Endothelial cell (in vitro differentiated cells): ENCODE data around the gene PLXNB3. TPM values are rescaled to one million over a fixed set of nuclear protein-coding genes. Genes with fewer than 3 reads are reported as not detected.

Experiments used
- DNase-seq: peaks from one replicate; pipeline ENCODE4 v3.0.0; 2021; ENCODE audit warnings: low spot score
- H3K27ac Mint-ChIP-seq: one replicate; pipeline ENCODE4 v1.8.0; 2021; ENCODE audit warnings: mixed read lengths, inconsistent platforms; ENCODE audit not compliant: unreplicated experiment
- H3K27me3 Mint-ChIP-seq: one replicate; pipeline ENCODE4 v1.8.0; 2021; ENCODE audit warnings: mild to moderate bottlenecking, moderate library complexity, mixed read lengths, inconsistent platforms; ENCODE audit not compliant: unreplicated experiment
- H3K36me3 Mint-ChIP-seq: one replicate; pipeline ENCODE4 v1.8.0; 2021; ENCODE audit warnings: mild to moderate bottlenecking, low read depth, mixed read lengths, inconsistent platforms; ENCODE audit not compliant: unreplicated experiment
- H3K4me1 Mint-ChIP-seq: one replicate; pipeline ENCODE4 v1.8.0; 2021; ENCODE audit warnings: mild to moderate bottlenecking, mixed read lengths, inconsistent platforms; ENCODE audit not compliant: unreplicated experiment
- H3K4me3 Mint-ChIP-seq: one replicate; pipeline ENCODE4 v1.8.0; 2021; ENCODE audit warnings: mild to moderate bottlenecking, mixed read lengths, inconsistent platforms; ENCODE audit not compliant: unreplicated experiment
- H3K9me3 Mint-ChIP-seq: one replicate; pipeline ENCODE4 v1.8.0; 2021; ENCODE audit warnings: mixed read lengths, inconsistent platforms; ENCODE audit not compliant: unreplicated experiment
- total RNA-seq: library from RNA; stranded (reverse); fragmentation: NEBNext Ultra II Directional; extraction: Animal tissue kit (Norgen Biotek cat#: 25700); gene quantifications from one replicate; pipeline ENCODE4 v1.2.1, GENCODE V29; 2021; ENCODE audit not compliant: unreplicated experiment
- TF ChIP-seq, protein P1 (sequence below): fragments of 200-600 bp; sonication (generic); IDR thresholded peaks from one replicate; pipeline ENCODE4 v1.5.0; 2021; ENCODE audit warnings: antibody characterized with exemption; ENCODE audit not compliant: unreplicated experiment

Gene PLXNB3
- total RNA-seq, 1 donor from 2014 or later = 11.2 TPM

- Mint-ChIP-seq H3K4me3 (no peak overlapping the region), H3K27ac (no peak overlapping the region), H3K9me3 (no peaks in the 10 kb centered on the region), H3K36me3 (no peaks in the 10 kb centered on the region), H3K27me3 (peaks cover 1% of the 10 kb centered on the region), H3K4me1 (no peaks in the 10 kb centered on the region)
- TF ChIP-seq, protein P1, sequence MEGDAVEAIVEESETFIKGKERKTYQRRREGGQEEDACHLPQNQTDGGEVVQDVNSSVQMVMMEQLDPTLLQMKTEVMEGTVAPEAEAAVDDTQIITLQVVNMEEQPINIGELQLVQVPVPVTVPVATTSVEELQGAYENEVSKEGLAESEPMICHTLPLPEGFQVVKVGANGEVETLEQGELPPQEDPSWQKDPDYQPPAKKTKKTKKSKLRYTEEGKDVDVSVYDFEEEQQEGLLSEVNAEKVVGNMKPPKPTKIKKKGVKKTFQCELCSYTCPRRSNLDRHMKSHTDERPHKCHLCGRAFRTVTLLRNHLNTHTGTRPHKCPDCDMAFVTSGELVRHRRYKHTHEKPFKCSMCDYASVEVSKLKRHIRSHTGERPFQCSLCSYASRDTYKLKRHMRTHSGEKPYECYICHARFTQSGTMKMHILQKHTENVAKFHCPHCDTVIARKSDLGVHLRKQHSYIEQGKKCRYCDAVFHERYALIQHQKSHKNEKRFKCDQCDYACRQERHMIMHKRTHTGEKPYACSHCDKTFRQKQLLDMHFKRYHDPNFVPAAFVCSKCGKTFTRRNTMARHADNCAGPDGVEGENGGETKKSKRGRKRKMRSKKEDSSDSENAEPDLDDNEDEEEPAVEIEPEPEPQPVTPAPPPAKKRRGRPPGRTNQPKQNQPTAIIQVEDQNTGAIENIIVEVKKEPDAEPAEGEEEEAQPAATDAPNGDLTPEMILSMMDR = no peak
- DNase-seq = no peak
These were observed 12.6 kb downstream of the PLXNB3 start for GRCh38 chrX:153776611-153777045.

- H3K27me3 Mint-ChIP-seq = no peaks in the 10 kb centered on the region
- no peak overlapping the region for H3K27ac Mint-ChIP-seq
- no peaks in the 10 kb centered on the region for H3K9me3 Mint-ChIP-seq
These were observed 13.4 kb downstream of the PLXNB3 start for GRCh38 chrX:153777261-153778090.

DNA sequence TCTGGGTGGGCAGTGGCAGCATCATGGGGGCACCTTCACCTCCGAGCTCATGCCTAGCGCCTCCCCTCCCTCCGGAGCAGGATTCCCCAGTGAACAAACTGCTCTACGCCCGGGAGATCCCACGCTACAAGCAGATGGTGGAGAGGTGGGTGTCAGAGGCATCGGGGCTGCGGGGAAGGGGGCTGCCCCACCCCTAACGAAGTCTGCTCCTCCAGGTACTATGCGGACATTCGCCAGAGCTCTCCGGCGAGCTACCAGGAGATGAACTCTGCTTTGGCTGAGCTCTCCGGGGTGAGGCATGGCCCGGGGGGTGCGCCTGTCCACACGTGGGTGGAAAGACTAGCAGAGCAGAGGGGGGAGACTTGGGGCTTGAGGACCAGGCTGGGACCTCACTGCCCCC lies 14.1 kb downstream of the PLXNB3 start:
- no peak overlapping the region for H3K4me3 Mint-ChIP-seq
- no peaks in the 10 kb centered on the region for H3K9me3 Mint-ChIP-seq
- no peaks in the 10 kb centered on the region for H3K36me3 Mint-ChIP-seq
- no peaks in the 10 kb centered on the region for H3K27me3 Mint-ChIP-seq
- TF ChIP-seq, protein P1 = no peak
- DNase-seq = no peak
- no peaks in the 10 kb centered on the region for H3K4me1 Mint-ChIP-seq
- H3K27ac Mint-ChIP-seq = no peak overlapping the region

More at GRCh38 chrX:153777261-153778090, 13.4 kb downstream of the PLXNB3 start:
- H3K4me1 Mint-ChIP-seq = no peaks in the 10 kb centered on the region
- H3K4me3 Mint-ChIP-seq = no peak overlapping the region
- no peaks in the 10 kb centered on the region for H3K36me3 Mint-ChIP-seq
- no peak for DNase-seq
- TF ChIP-seq, protein P1 = no peak

DNA sequence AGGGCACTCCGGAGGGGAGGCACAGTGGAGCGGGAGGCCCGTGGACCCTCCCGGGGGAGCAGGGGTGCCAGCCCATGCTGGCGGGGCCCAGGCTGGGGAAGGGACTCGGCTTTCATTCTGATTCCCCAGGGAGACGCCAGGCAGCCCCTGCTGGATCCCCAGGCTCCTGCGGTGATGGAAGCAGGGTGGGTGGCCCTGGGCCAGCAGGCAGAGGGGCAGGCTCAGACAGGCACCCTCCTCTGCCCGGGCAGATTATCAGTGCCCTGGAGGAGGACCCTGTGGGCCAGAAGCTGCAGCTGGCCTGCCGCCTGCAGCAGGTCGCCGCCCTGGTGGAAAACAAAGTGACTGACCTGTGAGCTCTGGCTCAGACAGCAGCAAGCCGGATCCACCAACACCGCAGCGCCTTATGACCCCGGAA lies 14.6 kb downstream of the PLXNB3 start:
- TF ChIP-seq, protein P1 = no peak
- no peaks in the 10 kb centered on the region for H3K9me3 Mint-ChIP-seq
- H3K27me3 Mint-ChIP-seq = no peaks in the 10 kb centered on the region

More for the DNA sequence above, 14.6 kb downstream of the PLXNB3 start:
- H3K27ac Mint-ChIP-seq = no peak overlapping the region
- no peak for DNase-seq
- H3K4me3 Mint-ChIP-seq = no peak overlapping the region
- H3K4me1 Mint-ChIP-seq = no peaks in the 10 kb centered on the region
- H3K36me3 Mint-ChIP-seq = no peaks in the 10 kb centered on the region
